LNCAP (cell line): Measurements from ENCODE around the gene EPM2AIP1.

Source experiments
- TF ChIP-seq, protein P1 (sequence below): fragments of 450-650 bp; IDR thresholded peaks from 2 replicates; pipeline ENCODE4 v1.5.1; 2017; ENCODE audit warnings: mild to moderate bottlenecking

The EPM2AIP1 gene

DNA sequence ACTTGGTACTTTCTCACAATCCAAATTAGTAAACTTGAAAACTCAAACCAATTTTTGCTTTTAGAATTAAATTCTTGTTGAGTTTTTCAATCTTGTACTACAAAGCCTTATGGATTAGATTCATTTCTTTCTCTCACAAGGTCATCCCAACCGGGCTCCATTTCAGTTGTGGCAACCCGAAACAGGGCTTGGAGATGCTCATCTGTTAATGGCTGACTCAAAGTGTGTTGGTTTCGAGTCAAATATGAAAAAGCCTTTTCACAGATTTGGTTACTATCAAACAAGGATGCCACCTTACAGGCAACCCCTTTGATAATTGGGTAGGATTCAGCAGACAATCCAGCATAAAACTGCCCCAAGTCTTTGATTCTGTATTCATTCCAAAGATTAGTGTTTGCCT is 1.8 kb downstream of the EPM2AIP1 start:
- TF ChIP-seq, protein P1, sequence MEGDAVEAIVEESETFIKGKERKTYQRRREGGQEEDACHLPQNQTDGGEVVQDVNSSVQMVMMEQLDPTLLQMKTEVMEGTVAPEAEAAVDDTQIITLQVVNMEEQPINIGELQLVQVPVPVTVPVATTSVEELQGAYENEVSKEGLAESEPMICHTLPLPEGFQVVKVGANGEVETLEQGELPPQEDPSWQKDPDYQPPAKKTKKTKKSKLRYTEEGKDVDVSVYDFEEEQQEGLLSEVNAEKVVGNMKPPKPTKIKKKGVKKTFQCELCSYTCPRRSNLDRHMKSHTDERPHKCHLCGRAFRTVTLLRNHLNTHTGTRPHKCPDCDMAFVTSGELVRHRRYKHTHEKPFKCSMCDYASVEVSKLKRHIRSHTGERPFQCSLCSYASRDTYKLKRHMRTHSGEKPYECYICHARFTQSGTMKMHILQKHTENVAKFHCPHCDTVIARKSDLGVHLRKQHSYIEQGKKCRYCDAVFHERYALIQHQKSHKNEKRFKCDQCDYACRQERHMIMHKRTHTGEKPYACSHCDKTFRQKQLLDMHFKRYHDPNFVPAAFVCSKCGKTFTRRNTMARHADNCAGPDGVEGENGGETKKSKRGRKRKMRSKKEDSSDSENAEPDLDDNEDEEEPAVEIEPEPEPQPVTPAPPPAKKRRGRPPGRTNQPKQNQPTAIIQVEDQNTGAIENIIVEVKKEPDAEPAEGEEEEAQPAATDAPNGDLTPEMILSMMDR: no peak

DNA sequence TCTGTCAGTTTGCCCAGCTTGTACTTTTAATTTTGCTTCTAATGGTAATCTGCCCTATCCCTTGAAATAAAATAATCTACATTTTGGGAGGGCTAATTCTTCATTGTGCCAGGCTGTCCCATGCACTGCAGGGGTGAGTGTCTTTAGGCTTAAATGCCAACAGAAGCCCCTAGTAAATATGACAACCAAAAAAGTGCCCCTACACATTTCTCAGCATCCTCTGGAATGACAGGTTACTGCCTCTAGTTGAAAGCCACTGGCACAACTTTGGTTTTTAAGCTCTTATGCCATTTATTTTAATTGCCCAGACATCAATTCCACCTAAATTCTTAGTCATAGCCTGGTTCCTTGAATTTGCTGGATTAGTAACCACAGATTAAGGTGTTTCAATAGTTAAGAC is 3.4 kb downstream of the EPM2AIP1 start:
- TF ChIP-seq, protein P1: no peak

DNA sequence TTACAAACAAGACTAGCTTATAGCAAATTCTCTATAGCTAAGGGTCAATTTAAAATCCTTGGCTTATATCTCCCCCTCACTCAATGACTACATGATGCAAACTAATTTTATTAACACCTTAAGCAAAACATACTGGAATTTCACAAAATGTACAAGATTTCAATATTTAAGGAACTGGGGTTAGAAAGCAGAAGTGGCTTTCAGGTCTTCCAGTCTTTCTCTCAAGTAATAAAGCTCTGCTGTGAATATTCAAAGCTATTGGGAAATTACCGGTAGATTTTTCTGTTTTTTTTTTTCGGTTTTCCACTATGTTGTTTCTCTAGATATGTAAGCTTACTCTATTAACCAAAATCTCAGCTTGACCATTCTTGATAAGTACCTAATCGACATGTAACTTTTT is 3.9 kb downstream of the EPM2AIP1 start:
- TF ChIP-seq, protein P1: no peak

DNA sequence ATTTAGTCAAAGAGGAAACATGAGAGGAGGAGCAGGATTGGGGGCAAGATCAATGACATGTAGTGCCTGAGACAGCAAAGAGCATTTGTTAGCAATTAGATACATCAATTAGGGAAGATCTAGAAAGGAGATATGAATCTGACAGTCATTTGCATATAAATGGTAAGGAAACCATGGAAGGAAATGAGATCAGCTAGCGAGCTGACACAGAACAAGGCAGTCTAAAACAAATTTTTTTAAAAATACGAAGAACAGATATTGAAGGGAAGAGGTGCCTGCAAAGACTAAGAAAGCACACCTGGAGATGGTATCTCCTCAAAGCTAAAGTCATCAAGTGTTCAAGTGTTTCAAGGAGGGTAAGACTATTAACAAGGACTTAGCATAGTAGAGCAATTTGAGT is 4.6 kb downstream of the EPM2AIP1 start:
- TF ChIP-seq, protein P1: no peak

DNA sequence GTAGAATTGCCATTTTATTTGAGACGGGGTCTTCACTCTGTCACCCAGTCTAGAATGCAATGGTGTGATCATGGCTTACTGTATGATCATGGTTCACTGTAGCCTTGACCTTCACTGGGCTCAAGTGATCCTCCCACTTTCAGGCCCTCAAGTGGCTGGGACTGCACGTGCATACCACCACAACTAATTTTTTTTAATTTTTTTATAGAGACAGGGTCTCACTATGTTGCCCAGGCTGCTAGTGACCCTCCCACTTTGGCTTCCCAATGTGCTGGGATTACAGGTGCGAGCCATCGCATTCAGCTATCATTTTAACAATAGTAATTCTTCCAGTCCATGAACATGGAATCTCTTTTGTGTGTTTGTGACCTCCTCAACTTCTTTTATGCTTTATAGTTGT is 11.9 kb downstream of the EPM2AIP1 start:
- TF ChIP-seq, protein P1: no peak

DNA sequence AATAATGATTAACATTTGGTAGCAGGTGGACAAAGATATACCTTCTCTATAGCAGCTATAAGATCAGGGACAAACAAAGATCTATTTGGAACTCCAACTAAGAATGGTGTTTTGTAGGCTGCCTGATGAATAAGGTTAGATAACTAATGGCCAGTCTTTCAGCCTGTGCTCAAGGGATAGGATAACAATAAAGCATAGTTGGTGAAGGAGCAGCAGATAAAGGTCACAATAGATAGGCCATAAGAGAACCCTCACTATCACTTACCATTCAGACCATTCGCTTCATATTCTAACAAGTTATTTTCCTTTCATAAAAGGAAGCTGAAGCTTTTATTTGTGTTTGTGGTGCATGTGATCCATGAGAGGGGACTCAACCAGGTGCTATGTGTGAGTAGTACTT is 19.8 kb downstream of the EPM2AIP1 start:
- TF ChIP-seq, protein P1: no peak

DNA sequence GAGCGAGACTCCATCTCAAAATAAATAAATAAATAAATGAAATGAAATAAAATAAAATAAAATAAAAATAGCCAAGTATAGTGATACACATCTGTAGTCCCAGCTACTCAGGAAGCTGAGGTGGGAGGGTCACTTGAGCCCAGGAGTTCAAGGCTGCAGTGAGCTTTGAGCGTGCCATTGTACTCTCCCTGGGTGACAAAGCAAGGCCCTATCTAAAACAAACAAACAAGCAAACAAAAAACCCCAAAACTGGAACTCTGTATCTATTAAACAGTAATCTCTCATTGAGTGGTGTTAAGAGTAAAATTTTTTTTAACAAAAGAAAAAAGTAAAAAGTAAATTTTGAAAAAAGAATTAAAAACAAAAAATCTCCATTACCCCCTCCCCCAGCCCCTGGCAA is 20.8 kb downstream of the EPM2AIP1 start:
- TF ChIP-seq, protein P1: no peak
